Measurements from ENCODE around the gene PYROXD2.

Gene PYROXD2

GRCh38 chr10:98433881-98434732, 19.1 kb upstream of the PYROXD2 start:
- DNase-seq (ENCODE audit: low read depth), result peak; percentile 6
- no peak overlapping the region for H3K4me3 ChIP-seq (ENCODE audit: low read length)
- TF ChIP-seq CTCF (conservative IDR thresholded peaks at IDR 0.05; ENCODE audit: low read length), result no peak

GRCh38 chr10:98433371-98433770, 18.4 kb upstream of the PYROXD2 start:
- no peak for DNase-seq (ENCODE audit: low read depth)
- no peak overlapping the region for H3K4me3 ChIP-seq (ENCODE audit: low read length)
- TF ChIP-seq CTCF (conservative IDR thresholded peaks at IDR 0.05; ENCODE audit: low read length), result no peak

- H3K4me3 ChIP-seq (ENCODE audit: low read length), result no peak overlapping the region
- DNase-seq (ENCODE audit: low read depth), result no peak
- no peak for TF ChIP-seq CTCF (conservative IDR thresholded peaks at IDR 0.05; ENCODE audit: low read length)
Observed at GRCh38 chr10:98432330-98432729, 17.3 kb upstream of the PYROXD2 start.

GRCh38 chr10:98431016-98431415, 16.0 kb upstream of the PYROXD2 start:
- no peak for TF ChIP-seq CTCF (conservative IDR thresholded peaks at IDR 0.05; ENCODE audit: low read length)
- DNase-seq (ENCODE audit: low read depth), result no peak
- no peak overlapping the region for H3K4me3 ChIP-seq (ENCODE audit: low read length)

GRCh38 chr10:98430427-98430826, 15.4 kb upstream of the PYROXD2 start:
- TF ChIP-seq CTCF (conservative IDR thresholded peaks at IDR 0.05; ENCODE audit: low read length), result no peak
- no peak for DNase-seq (ENCODE audit: low read depth)
- no peak overlapping the region for H3K4me3 ChIP-seq (ENCODE audit: low read length)

GRCh38 chr10:98429320-98430072, 14.5 kb upstream of the PYROXD2 start:
- no peak for DNase-seq (ENCODE audit: low read depth)
- TF ChIP-seq CTCF (conservative IDR thresholded peaks at IDR 0.05; ENCODE audit: low read length), result no peak
- no peak overlapping the region for H3K4me3 ChIP-seq (ENCODE audit: low read length)

Measured in AG10803 (cell line).